ENCODE data around the gene TCHH.
A peak's percentile ranks its signal among the peaks of the same experiment; 100 is the strongest.
"Not testable (repeated sequence)": the region's sequence is repeated elsewhere in the genome, so short reads cannot be mapped to it uniquely, and the experiment has no call there.

Gene TCHH

GRCh38 chr1:152112101-152112884 lies 3.0 kb downstream of the TCHH start:
- DNase-seq = no peak

- DNase-seq = peak; percentile 4
Observed at GRCh38 chr1:152111515-152111968, 3.7 kb downstream of the TCHH start.

GRCh38 chr1:152110860-152111514 lies 4.3 kb downstream of the TCHH start:
- DNase-seq = no peak

GRCh38 chr1:152110365-152110859 lies 4.8 kb downstream of the TCHH start:
- peak; percentile 13 for DNase-seq

GRCh38 chr1:152109998-152110294 lies 5.3 kb downstream of the TCHH start:
- DNase-seq = no peak

GRCh38 chr1:152109231-152109997 lies 5.8 kb downstream of the TCHH start:
- no peak for DNase-seq

GRCh38 chr1:152108882-152109222 lies 6.4 kb downstream of the TCHH start:
- no peak for DNase-seq

- DNase-seq = no peak
Observed at GRCh38 chr1:152107984-152108881, 7.0 kb downstream of the TCHH start.

GRCh38 chr1:152107031-152107983 lies 7.9 kb downstream of the TCHH start:
- no peak for DNase-seq

- no peak for DNase-seq
Observed at GRCh38 chr1:152104854-152105253, 10.4 kb downstream of the TCHH start.

- no peak for DNase-seq
Observed at GRCh38 chr1:152096931-152097330, 18.3 kb downstream of the TCHH start.

GRCh38 chr1:152089014-152089674 lies 26.1 kb downstream of the TCHH start, which contains the start of gene TCHHL1:
Gene TCHHL1 (minus strand): TSS chr1:152089064. CDS start chr1:152088143, 921 bp downstream.
- no peak for DNase-seq

GRCh38 chr1:152086760-152087159 lies 28.5 kb downstream of the TCHH start:
- no peak for DNase-seq

- no peak for DNase-seq
Observed at GRCh38 chr1:152084853-152085252, 30.4 kb downstream of the TCHH start.

- DNase-seq = not testable (repeated sequence)
Observed at GRCh38 chr1:152081026-152081425, 34.2 kb downstream of the TCHH start.

GRCh38 chr1:152080494-152080893 lies 34.8 kb downstream of the TCHH start:
- DNase-seq = not testable (repeated sequence)

- DNase-seq = no peak
Observed at GRCh38 chr1:152078831-152079441, 36.3 kb downstream of the TCHH start.

- DNase-seq = no peak
Observed at GRCh38 chr1:152072311-152072710, 42.9 kb downstream of the TCHH start.

GRCh38 chr1:152071123-152071522 lies 44.1 kb downstream of the TCHH start:
- DNase-seq = no peak

GRCh38 chr1:152067929-152068328 lies 47.3 kb downstream of the TCHH start:
- DNase-seq = no peak
